ENCODE data around the gene CERS6. TPM values are rescaled to one million over a fixed set of nuclear protein-coding genes. Genes with fewer than 3 reads are reported as not detected.

Gene CERS6
- total and polyA plus RNA-seq, 10 of the 15 experiments (the other 5 are each of a cell fraction or from before 2014, with no cell fraction given), result 1.3 to 20.4 (median 14.1) TPM

DNA sequence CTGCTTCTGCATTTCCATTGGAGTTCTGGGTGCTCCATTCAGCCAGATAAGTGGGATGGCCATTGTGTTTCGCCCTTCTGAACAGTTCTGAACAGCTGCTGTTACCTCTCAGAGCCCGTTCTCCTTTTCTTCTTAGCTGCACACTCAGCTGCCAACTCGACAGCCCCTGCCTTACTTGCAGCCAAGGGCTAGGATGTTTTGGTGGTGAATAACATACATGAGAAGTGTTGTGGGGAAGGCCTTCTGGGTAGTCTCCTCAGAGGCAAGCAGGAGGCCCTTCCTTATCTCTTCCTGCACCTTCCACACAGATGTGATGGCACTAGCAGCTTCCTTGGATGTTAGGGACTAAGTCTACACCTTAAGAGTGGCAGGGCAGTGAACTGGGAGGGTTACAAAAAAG, 207.9 kb downstream of the CERS6 start:
- DNase-seq (ENCODE audit: low read depth, low spot score) (no peak), FAIRE-seq (peak; percentile 7), ATAC-seq (no peak)
- Histone ChIP-seq H3K27ac (ENCODE audit: control insufficient read depth, insufficient read depth) (no peak overlapping the region), H3K9me3 (replicated peaks; ENCODE audit: control insufficient read depth, insufficient read depth, low read length) (no peaks in the 10 kb centered on the region), H3K79me2 (ENCODE audit: control insufficient read depth, insufficient read depth, low read length) (0 out of 2 replicates have a peak, but pooled peaks cover 2% of the 10 kb centered on the region), H3K36me3 (ENCODE audit: control insufficient read depth in 2 of 2, insufficient read depth in 2 of 2, low read length in 1 of 2) (0 out of 4 replicates have a peak, but pooled peaks cover 0 to 3% of the 10 kb centered on the region in 2 experiments), H2AFZ (ENCODE audit: control insufficient read depth, low read depth, low read length) (no peak overlapping the region), H4K20me1 (ENCODE audit: control insufficient read depth, insufficient read depth) (no peaks in the 10 kb centered on the region), H3K4me3 (no peak overlapping the region), H3K9ac (ENCODE audit: control insufficient read depth, insufficient read depth, low read length) (no peak overlapping the region), H3K4me1 (ENCODE audit: control insufficient read depth, insufficient read depth, low read length) (no peaks in the 10 kb centered on the region), H3K27me3 (replicated peaks in 1 of 2; ENCODE audit: control insufficient read depth in 2 of 2, insufficient read depth in 2 of 2, low read length in 1 of 2) (no peaks in the 10 kb centered on the region), H3K4me2 (ENCODE audit: control insufficient read depth, insufficient read depth) (no peak overlapping the region)
- WGBS (ENCODE audit: insufficient coverage, insufficient replicate concordance, low lambda C conversion rate, missing lambda C conversion rate), result 85% methylated on average over 3 of the region's 3 CpGs
- SMC1A ChIA-PET (ENCODE audit: uncharacterized antibody, unreplicated experiment), result no interaction called here
- CTCF ChIA-PET, result no interaction called here
- in situ Hi-C loops (cut with MboI), result no loop called here
- intact Hi-C loops (cut with micrococcal nuclease; ENCODE audit: unreplicated experiment), result no loop called here
- BruUV-seq (replicated peaks), result no TSS peak
- POLR2A ChIA-PET, result no interaction called here
- TF ChIP-seq ASH2L (IDR thresholded peaks at IDR 0.05; ENCODE audit: borderline replicate concordance, low read depth) (no peak), MEF2B (IDR thresholded peaks at IDR 0.05; ENCODE audit: partially characterized antibody, poor library complexity, severe bottlenecking) (no peak), TBL1XR1 (IDR thresholded peaks at IDR 0.05; ENCODE audit: low read depth, low read length) (no peak), POLR2AphosphoS5 (IDR thresholded peaks at IDR 0.05; ENCODE audit: low read length) (no peak), LARP7 (IDR thresholded peaks at IDR 0.05) (no peak), ZNF384 (IDR thresholded peaks at IDR 0.05; ENCODE audit: borderline replicate concordance, low read depth, low read length) (no peak), CHD2 (IDR thresholded peaks at IDR 0.05; ENCODE audit: borderline replicate concordance, low read depth, low read length) (no peak), HDAC2 (IDR thresholded peaks at IDR 0.05) (no peak), MTA2 (IDR thresholded peaks at IDR 0.05; ENCODE audit: low read depth) (no peak), MXI1 (IDR thresholded peaks at IDR 0.05; ENCODE audit: low read depth, low read length) (no peak), SIX5 (IDR thresholded peaks at IDR 0.05; ENCODE audit: low read depth, low read length, severe bottlenecking) (no peak), FOXK2 (IDR thresholded peaks at IDR 0.05) (no peak), NFXL1 (IDR thresholded peaks at IDR 0.05; ENCODE audit: borderline replicate concordance) (no peak)
- TF ChIP-seq, protein P1, sequence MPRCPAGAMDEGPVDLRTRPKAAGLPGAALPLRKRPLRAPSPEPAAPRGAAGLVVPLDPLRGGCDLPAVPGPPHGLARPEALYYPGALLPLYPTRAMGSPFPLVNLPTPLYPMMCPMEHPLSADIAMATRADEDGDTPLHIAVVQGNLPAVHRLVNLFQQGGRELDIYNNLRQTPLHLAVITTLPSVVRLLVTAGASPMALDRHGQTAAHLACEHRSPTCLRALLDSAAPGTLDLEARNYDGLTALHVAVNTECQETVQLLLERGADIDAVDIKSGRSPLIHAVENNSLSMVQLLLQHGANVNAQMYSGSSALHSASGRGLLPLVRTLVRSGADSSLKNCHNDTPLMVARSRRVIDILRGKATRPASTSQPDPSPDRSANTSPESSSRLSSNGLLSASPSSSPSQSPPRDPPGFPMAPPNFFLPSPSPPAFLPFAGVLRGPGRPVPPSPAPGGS (IDR thresholded peaks at IDR 0.05; ENCODE audit: borderline replicate concordance, insufficient read depth, low read depth, low read length, poor library complexity, severe bottlenecking), result no peak
- TF ChIP-seq, protein P2, sequence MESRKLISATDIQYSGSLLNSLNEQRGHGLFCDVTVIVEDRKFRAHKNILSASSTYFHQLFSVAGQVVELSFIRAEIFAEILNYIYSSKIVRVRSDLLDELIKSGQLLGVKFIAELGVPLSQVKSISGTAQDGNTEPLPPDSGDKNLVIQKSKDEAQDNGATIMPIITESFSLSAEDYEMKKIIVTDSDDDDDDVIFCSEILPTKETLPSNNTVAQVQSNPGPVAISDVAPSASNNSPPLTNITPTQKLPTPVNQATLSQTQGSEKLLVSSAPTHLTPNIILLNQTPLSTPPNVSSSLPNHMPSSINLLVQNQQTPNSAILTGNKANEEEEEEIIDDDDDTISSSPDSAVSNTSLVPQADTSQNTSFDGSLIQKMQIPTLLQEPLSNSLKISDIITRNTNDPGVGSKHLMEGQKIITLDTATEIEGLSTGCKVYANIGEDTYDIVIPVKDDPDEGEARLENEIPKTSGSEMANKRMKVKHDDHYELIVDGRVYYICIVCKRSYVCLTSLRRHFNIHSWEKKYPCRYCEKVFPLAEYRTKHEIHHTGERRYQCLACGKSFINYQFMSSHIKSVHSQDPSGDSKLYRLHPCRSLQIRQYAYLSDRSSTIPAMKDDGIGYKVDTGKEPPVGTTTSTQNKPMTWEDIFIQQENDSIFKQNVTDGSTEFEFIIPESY (IDR thresholded peaks at IDR 0.05), result no peak
- TF ChIP-seq, protein P3, sequence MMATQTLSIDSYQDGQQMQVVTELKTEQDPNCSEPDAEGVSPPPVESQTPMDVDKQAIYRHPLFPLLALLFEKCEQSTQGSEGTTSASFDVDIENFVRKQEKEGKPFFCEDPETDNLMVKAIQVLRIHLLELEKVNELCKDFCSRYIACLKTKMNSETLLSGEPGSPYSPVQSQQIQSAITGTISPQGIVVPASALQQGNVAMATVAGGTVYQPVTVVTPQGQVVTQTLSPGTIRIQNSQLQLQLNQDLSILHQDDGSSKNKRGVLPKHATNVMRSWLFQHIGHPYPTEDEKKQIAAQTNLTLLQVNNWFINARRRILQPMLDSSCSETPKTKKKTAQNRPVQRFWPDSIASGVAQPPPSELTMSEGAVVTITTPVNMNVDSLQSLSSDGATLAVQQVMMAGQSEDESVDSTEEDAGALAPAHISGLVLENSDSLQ (IDR thresholded peaks at IDR 0.05), result no peak
- TF ChIP-seq, protein P4, sequence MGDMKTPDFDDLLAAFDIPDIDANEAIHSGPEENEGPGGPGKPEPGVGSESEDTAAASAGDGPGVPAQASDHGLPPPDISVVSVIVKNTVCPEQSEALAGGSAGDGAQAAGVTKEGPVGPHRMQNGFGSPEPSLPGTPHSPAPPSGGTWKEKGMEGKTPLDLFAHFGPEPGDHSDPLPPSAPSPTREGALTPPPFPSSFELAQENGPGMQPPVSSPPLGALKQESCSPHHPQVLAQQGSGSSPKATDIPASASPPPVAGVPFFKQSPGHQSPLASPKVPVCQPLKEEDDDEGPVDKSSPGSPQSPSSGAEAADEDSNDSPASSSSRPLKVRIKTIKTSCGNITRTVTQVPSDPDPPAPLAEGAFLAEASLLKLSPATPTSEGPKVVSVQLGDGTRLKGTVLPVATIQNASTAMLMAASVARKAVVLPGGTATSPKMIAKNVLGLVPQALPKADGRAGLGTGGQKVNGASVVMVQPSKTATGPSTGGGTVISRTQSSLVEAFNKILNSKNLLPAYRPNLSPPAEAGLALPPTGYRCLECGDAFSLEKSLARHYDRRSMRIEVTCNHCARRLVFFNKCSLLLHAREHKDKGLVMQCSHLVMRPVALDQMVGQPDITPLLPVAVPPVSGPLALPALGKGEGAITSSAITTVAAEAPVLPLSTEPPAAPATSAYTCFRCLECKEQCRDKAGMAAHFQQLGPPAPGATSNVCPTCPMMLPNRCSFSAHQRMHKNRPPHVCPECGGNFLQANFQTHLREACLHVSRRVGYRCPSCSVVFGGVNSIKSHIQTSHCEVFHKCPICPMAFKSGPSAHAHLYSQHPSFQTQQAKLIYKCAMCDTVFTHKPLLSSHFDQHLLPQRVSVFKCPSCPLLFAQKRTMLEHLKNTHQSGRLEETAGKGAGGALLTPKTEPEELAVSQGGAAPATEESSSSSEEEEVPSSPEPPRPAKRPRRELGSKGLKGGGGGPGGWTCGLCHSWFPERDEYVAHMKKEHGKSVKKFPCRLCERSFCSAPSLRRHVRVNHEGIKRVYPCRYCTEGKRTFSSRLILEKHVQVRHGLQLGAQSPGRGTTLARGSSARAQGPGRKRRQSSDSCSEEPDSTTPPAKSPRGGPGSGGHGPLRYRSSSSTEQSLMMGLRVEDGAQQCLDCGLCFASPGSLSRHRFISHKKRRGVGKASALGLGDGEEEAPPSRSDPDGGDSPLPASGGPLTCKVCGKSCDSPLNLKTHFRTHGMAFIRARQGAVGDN (IDR thresholded peaks at IDR 0.05), result no peak
- RAD21 ChIA-PET (ENCODE audit: unreplicated experiment), result no interaction called here

All from GM12878 (cell line).